BJ (cell line): Measurements from ENCODE around the gene TSEN2. TPM values are rescaled to one million over a fixed set of nuclear protein-coding genes. Genes with fewer than 3 reads are reported as not detected.

ENCODE experiments used
- CTCF ChIA-PET: fragments of 350-600 bp; formaldehyde crosslinking; extraction: SDS; loops from one replicate; lab custom pipeline; 2021; ENCODE audit warnings: antibody characterized with exemption, inconsistent platforms; lab: Yijun Ruan, JAX
- POLR2A ChIA-PET: fragments of 300-600 bp; sonication (Branson Sonifier 250); formaldehyde crosslinking; extraction: SDS; loops from one replicate; lab custom pipeline; 2021; ENCODE audit warnings: antibody characterized with exemption; lab: Charles Lee
- DNase-seq: peaks from one replicate; pipeline ENCODE4 v3.0.0-alpha.2; 2011; ENCODE audit warnings: low read depth
- H3K27me3 ChIP-seq: 2 replicates; pipeline ENCODE4 v1.6.0; 2011; ENCODE audit warnings: low read length; ENCODE audit not compliant: control insufficient read depth, insufficient read depth
- H3K36me3 ChIP-seq: 2 replicates; pipeline ENCODE4 v1.5.1; 2011; ENCODE audit warnings: low read length; ENCODE audit not compliant: control insufficient read depth, insufficient read depth
- H3K4me3 ChIP-seq: 2 replicates; pipeline ENCODE4 v1.5.1; 2011; ENCODE audit warnings: low read depth, mild to moderate bottlenecking, control low read depth, low read length
- polyA plus RNA-seq: library from polyadenylated mRNA; depleted of rRNA; stranded (reverse); fragments of >200 nt; gene quantifications from 2 replicates; pipeline ENCODE4 v1.2.3, GENCODE V29; 2011
- TF ChIP-seq, protein P1 (sequence below): IDR thresholded peaks from 2 replicates; pipeline ENCODE4 v1.5.1; 2011; ENCODE audit warnings: low read depth, mild to moderate bottlenecking, control low read depth, inconsistent platforms, low read length, moderate library complexity; ENCODE audit not compliant: insufficient read depth

TSEN2 gene
- polyA plus RNA-seq, 1 experiment = 8.0 TPM

GRCh38 chr3:12458901-12459300 lies 25.4 kb upstream of the TSEN2 start:
- ChIA-PET POLR2A (no interaction called here), CTCF (interaction anchor here (0.8 to 2.1 kb wide), 2 partner anchors 17 to 324 kb away, joined by 3 to 5 read pairs; no protein-coding TSS in a partner anchor)
- DNase-seq = no peak
- no peaks in the 10 kb centered on the region; the same call in 1 of the 2 replicates for H3K27me3 ChIP-seq
- no peaks in the 10 kb centered on the region for H3K36me3 ChIP-seq
- TF ChIP-seq, protein P1, sequence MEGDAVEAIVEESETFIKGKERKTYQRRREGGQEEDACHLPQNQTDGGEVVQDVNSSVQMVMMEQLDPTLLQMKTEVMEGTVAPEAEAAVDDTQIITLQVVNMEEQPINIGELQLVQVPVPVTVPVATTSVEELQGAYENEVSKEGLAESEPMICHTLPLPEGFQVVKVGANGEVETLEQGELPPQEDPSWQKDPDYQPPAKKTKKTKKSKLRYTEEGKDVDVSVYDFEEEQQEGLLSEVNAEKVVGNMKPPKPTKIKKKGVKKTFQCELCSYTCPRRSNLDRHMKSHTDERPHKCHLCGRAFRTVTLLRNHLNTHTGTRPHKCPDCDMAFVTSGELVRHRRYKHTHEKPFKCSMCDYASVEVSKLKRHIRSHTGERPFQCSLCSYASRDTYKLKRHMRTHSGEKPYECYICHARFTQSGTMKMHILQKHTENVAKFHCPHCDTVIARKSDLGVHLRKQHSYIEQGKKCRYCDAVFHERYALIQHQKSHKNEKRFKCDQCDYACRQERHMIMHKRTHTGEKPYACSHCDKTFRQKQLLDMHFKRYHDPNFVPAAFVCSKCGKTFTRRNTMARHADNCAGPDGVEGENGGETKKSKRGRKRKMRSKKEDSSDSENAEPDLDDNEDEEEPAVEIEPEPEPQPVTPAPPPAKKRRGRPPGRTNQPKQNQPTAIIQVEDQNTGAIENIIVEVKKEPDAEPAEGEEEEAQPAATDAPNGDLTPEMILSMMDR = no peak
- H3K4me3 ChIP-seq = no peak overlapping the region

- H3K27me3 ChIP-seq = no peaks in the 10 kb centered on the region; the same call in 1 of the 2 replicates
- TF ChIP-seq, protein P1 = no peak
- ChIA-PET CTCF (interaction anchor here (1.4 to 2.1 kb wide), 2 partner anchors 16 to 325 kb away, joined by 4 to 5 read pairs; no protein-coding TSS in a partner anchor), POLR2A (no interaction called here)
- no peak overlapping the region for H3K4me3 ChIP-seq
- no peaks in the 10 kb centered on the region for H3K36me3 ChIP-seq
- DNase-seq = no peak
Measured at GRCh38 chr3:12460127-12460526, 24.2 kb upstream of the TSEN2 start.

DNA sequence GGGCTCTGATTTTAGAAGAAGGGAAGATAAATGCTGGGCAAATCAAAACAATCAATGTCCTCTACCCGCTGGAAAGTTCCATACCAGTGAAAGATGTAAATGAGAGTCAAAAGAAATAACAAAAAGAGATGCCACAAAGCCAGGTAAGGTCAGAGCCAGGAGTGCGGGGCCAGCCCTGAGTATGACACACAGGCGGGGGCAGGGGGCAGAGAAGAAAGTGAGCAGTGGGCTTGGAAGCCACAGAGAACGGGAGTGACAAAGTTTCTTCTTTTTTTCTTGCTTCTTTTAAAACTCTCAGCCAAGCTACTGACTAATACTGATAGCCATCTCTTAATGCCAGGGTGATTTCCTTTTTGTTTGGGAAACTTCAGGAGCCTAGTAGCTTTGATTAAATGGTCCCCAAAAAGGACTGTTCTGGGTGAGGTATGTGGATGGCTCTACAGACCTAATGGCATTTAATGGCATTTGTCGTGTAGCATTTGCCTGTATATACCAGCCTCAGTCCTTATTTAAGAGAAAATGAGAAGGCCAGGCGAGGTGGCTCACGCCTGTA lies 23.1 kb upstream of the TSEN2 start:
- no peak for DNase-seq

DNA sequence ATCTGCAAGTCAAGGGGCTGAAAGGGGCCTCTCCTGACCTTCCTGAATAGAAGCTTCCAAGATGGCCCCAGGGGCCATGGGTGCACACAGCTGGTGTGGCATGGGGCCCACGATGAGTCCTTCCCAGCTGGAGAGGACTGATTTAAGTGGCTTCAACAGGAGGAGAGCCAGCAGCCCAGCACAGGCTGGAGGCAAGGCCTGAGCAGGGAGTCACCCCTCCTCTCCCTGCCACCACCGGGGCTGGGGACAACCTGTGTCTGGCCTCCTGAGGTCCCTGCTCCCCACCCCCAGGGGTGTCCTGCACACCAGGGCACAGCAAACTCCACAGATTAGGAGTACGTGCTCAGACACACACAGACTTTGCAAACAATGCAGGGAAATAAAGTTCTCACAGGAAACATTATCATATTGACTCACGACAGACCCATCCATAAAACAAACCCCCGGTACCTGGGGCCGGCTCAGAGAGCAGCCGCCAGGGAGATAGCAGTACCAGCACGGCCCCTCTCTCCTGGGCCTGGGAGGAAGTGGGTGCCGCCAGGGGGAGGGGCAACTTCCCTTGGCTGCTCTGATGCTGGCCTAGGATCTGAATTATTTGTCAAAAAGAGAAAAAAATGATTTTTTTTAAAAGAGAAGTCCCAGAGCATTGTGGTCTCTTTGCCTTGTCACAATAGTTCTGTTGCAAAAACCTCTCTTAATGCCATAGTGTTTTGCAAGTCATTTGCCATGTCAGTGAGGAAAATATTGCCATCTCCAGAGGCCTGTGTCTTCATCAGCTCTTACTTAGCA lies 21.9 kb upstream of the TSEN2 start:
- H3K4me3 ChIP-seq = no peak overlapping the region
- POLR2A ChIA-PET = no interaction called here
- no peak for DNase-seq
- no peaks in the 10 kb centered on the region; the same call in 1 of the 2 replicates for H3K27me3 ChIP-seq
- no peaks in the 10 kb centered on the region for H3K36me3 ChIP-seq
- CTCF ChIA-PET = interaction anchor here (1.1 to 1.6 kb wide), 2 partner anchors 17 to 26 kb away, joined by 3 to 5 read pairs; no protein-coding TSS in a partner anchor
- TF ChIP-seq, protein P1 = no peak

More for the DNA sequence above, 23.1 kb upstream of the TSEN2 start:
- ChIA-PET POLR2A (no interaction called here), CTCF (interaction anchor here (1.4 to 1.6 kb wide), 2 partner anchors 25 to 326 kb away, joined by 4 to 5 read pairs; no protein-coding TSS in a partner anchor)
- no peak overlapping the region for H3K4me3 ChIP-seq
- no peaks in the 10 kb centered on the region for H3K36me3 ChIP-seq
- TF ChIP-seq, protein P1 = no peak
- no peaks in the 10 kb centered on the region; the same call in 1 of the 2 replicates for H3K27me3 ChIP-seq

DNA sequence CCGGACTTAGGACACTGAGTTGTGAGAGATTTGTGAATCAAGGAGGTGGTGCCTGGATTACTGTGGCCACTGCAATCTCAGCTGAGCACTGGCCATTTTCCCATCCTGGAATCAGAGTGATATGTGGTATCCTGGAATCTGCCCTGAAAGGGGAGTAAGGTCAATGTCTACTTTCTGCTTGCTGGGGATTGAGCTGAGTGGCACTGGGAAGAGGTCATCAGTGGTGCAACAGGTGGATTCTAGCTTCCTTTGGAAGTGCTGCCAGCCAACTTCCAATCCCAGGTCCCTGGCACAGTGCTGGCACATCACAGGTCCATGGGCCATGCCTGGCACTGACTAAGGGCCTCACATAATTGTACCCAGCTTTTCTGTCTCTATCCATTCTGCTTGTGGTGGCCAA lies 20.6 kb upstream of the TSEN2 start:
- Histone ChIP-seq H3K36me3 (no peaks in the 10 kb centered on the region), H3K4me3 (no peak overlapping the region), H3K27me3 (no peaks in the 10 kb centered on the region; the same call in 1 of the 2 replicates)
- POLR2A ChIA-PET = no interaction called here
- no peak for DNase-seq
- CTCF ChIA-PET = no interaction called here
- TF ChIP-seq, protein P1 = no peak
